DMS 273 (cell line): ENCODE data around the gene YIPF7.
A peak's percentile ranks its signal among the peaks of the same experiment; 100 is the strongest.

Experiments used
- DNase-seq: peaks from one replicate; lab custom pipeline; 2025; ENCODE audit not compliant: unreplicated experiment; lab: John Stamatoyannopoulos, UW

YIPF7 gene

GRCh38 chr4:44623676-44624075, 27.7 kb downstream of the YIPF7 start:
- no peak for DNase-seq

DNA sequence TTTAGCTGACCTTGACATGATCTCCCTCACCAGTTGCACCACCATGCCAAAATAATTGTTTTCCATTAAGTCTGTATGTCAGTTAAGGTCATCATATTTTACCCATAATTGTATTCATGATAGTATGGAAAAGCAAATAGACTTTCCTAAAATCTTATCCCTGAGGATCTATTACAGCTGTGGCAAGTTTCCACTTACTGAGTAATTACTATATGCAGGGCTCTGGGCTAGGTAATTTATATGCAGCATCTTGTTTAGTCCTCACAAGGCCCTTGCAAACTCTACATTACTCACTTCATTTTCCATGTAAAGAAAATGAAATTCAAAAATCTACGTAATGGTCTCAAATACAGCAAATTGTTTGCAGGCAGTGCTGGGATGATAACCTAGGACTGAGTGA, 34.8 kb downstream of the YIPF7 start:
- DNase-seq: no peak

- peak; percentile 1 for DNase-seq
Observed at GRCh38 chr4:44583393-44583792, 68.0 kb downstream of the YIPF7 start.

- no peak for DNase-seq
Observed at GRCh38 chr4:44580231-44580630, 71.2 kb downstream of the YIPF7 start.

GRCh38 chr4:44578954-44579353, 72.5 kb downstream of the YIPF7 start:
- DNase-seq: no peak
